ENCODE measurements around the gene TTC21B.

TTC21B gene

GRCh38 chr2:165969227-165969626, 15.7 kb upstream of the TTC21B start:
- H3K36me3 ChIP-seq (replicated peaks; ENCODE audit: insufficient read depth, low read length), result no peaks in the 10 kb centered on the region
- H3K27ac ChIP-seq (ENCODE audit: low read length), result no peak overlapping the region
- no peaks in the 10 kb centered on the region for H3F3A ChIP-seq (ENCODE audit: insufficient read depth, low read length)
- no peaks in the 10 kb centered on the region for H3K9me3 ChIP-seq (replicated peaks; ENCODE audit: insufficient read depth, low read length)
- no peak for DNase-seq
- TF ChIP-seq EZH2phosphoT487 (IDR thresholded peaks at IDR 0.05; ENCODE audit: low read length), result no peak
- TF ChIP-seq EZH2 (optimal IDR thresholded peaks at IDR 0.05; ENCODE audit: low read depth, low read length), result no peak
- TF ChIP-seq CTCF (IDR thresholded peaks at IDR 0.05; ENCODE audit: low read length), result peak; percentile 13; the same call in 1 of the 2 replicates
- no peak overlapping the region for H3K4me3 ChIP-seq (ENCODE audit: low read length)
- H3K79me2 ChIP-seq (ENCODE audit: low read length), result no peaks in the 10 kb centered on the region
- H2AFZ ChIP-seq (ENCODE audit: low read length), result no peak overlapping the region
- no peaks in the 10 kb centered on the region for H3K9me2 ChIP-seq (replicated peaks; ENCODE audit: insufficient read depth, low read length)
- H4K20me1 ChIP-seq (ENCODE audit: insufficient read depth, low read length), result no peaks in the 10 kb centered on the region
- no peak overlapping the region for H3K9ac ChIP-seq (ENCODE audit: low read length)
- H3K4me1 ChIP-seq (ENCODE audit: low read length), result no peaks in the 10 kb centered on the region
- no peaks in the 10 kb centered on the region for H3K27me3 ChIP-seq (replicated peaks; ENCODE audit: insufficient read depth, low read length)
- no peak overlapping the region for H3K4me2 ChIP-seq (ENCODE audit: low read depth, low read length)

GRCh38 chr2:165967746-165968145, 14.2 kb upstream of the TTC21B start:
- Histone ChIP-seq H3K9me2 (replicated peaks; ENCODE audit: insufficient read depth, low read length) (no peaks in the 10 kb centered on the region), H3K4me1 (ENCODE audit: low read length) (no peaks in the 10 kb centered on the region), H3K9ac (ENCODE audit: low read length) (no peak overlapping the region), H3K36me3 (replicated peaks; ENCODE audit: insufficient read depth, low read length) (no peaks in the 10 kb centered on the region), H3K4me3 (ENCODE audit: low read length) (no peak overlapping the region), H3K27me3 (replicated peaks; ENCODE audit: insufficient read depth, low read length) (no peaks in the 10 kb centered on the region), H3K4me2 (ENCODE audit: low read depth, low read length) (no peak overlapping the region), H2AFZ (ENCODE audit: low read length) (no peak overlapping the region), H3K27ac (ENCODE audit: low read length) (no peak overlapping the region), H3K79me2 (ENCODE audit: low read length) (no peaks in the 10 kb centered on the region), H4K20me1 (ENCODE audit: insufficient read depth, low read length) (no peaks in the 10 kb centered on the region), H3K9me3 (replicated peaks; ENCODE audit: insufficient read depth, low read length) (no peaks in the 10 kb centered on the region), H3F3A (ENCODE audit: insufficient read depth, low read length) (no peaks in the 10 kb centered on the region)
- TF ChIP-seq EZH2phosphoT487 (IDR thresholded peaks at IDR 0.05; ENCODE audit: low read length), result no peak
- TF ChIP-seq EZH2 (optimal IDR thresholded peaks at IDR 0.05; ENCODE audit: low read depth, low read length), result no peak
- no peak for TF ChIP-seq CTCF (IDR thresholded peaks at IDR 0.05; ENCODE audit: low read length)
- DNase-seq, result no peak

GRCh38 chr2:165961818-165962217, 8.2 kb upstream of the TTC21B start:
- Histone ChIP-seq H3K9me3 (replicated peaks; ENCODE audit: insufficient read depth, low read length) (no peaks in the 10 kb centered on the region), H3K27me3 (replicated peaks; ENCODE audit: insufficient read depth, low read length) (no peaks in the 10 kb centered on the region), H3K9me2 (replicated peaks; ENCODE audit: insufficient read depth, low read length) (no peaks in the 10 kb centered on the region), H3K79me2 (ENCODE audit: low read length) (no peaks in the 10 kb centered on the region), H3F3A (ENCODE audit: insufficient read depth, low read length) (no peaks in the 10 kb centered on the region), H3K9ac (ENCODE audit: low read length) (no peak overlapping the region), H4K20me1 (ENCODE audit: insufficient read depth, low read length) (no peaks in the 10 kb centered on the region), H3K4me2 (ENCODE audit: low read depth, low read length) (no peak overlapping the region), H3K4me1 (ENCODE audit: low read length) (no peaks in the 10 kb centered on the region), H3K36me3 (replicated peaks; ENCODE audit: insufficient read depth, low read length) (no peaks in the 10 kb centered on the region), H3K27ac (ENCODE audit: low read length) (no peak overlapping the region), H3K4me3 (ENCODE audit: low read length) (no peak overlapping the region), H2AFZ (ENCODE audit: low read length) (no peak overlapping the region)
- no peak for DNase-seq
- TF ChIP-seq CTCF (IDR thresholded peaks at IDR 0.05; ENCODE audit: low read length), result no peak
- no peak for TF ChIP-seq EZH2phosphoT487 (IDR thresholded peaks at IDR 0.05; ENCODE audit: low read length)
- TF ChIP-seq EZH2 (optimal IDR thresholded peaks at IDR 0.05; ENCODE audit: low read depth, low read length), result no peak
